Raji (cell line): ENCODE measurements around the gene ABLIM1.

Experiments
- POLR2A ChIP-seq: IDR thresholded peaks from 2 replicates; pipeline ENCODE4 v1.6.1; 2011; ENCODE audit warnings: low read depth, low read length, control low read depth; ENCODE audit not compliant: insufficient read depth

ABLIM1 gene

GRCh38 chr10:114654822-114655575 is 3.1 kb downstream of the ABLIM1 start:
- no peak for TF ChIP-seq POLR2A

GRCh38 chr10:114653926-114654325 is 4.1 kb downstream of the ABLIM1 start:
- TF ChIP-seq POLR2A, result no peak

- TF ChIP-seq POLR2A, result no peak
These were observed 5.4 kb downstream of the ABLIM1 start for GRCh38 chr10:114652402-114653368.

GRCh38 chr10:114650831-114651230 is 7.2 kb downstream of the ABLIM1 start:
- no peak for TF ChIP-seq POLR2A

GRCh38 chr10:114650266-114650665 is 7.8 kb downstream of the ABLIM1 start:
- no peak for TF ChIP-seq POLR2A

- no peak for TF ChIP-seq POLR2A
These were observed 8.7 kb downstream of the ABLIM1 start for GRCh38 chr10:114649217-114649903.

- TF ChIP-seq POLR2A, result no peak
These were observed 9.7 kb downstream of the ABLIM1 start for GRCh38 chr10:114648368-114648767.

- TF ChIP-seq POLR2A, result no peak
These were observed 10.4 kb downstream of the ABLIM1 start for GRCh38 chr10:114647545-114648138.

- no peak for TF ChIP-seq POLR2A
These were observed 11.6 kb downstream of the ABLIM1 start for GRCh38 chr10:114646426-114646825.

GRCh38 chr10:114645706-114646105 is 12.4 kb downstream of the ABLIM1 start:
- TF ChIP-seq POLR2A, result no peak

- TF ChIP-seq POLR2A, result no peak
These were observed 14.9 kb downstream of the ABLIM1 start for GRCh38 chr10:114643158-114643557.

- no peak for TF ChIP-seq POLR2A
These were observed 15.3 kb downstream of the ABLIM1 start for GRCh38 chr10:114642729-114643128.

- TF ChIP-seq POLR2A, result no peak
These were observed 19.1 kb downstream of the ABLIM1 start for GRCh38 chr10:114638821-114639625.
